Gastroesophageal sphincter (tissue), 4 donors: Measurements from ENCODE around the gene ABLIM2. TPM values are rescaled to one million over a fixed set of nuclear protein-coding genes. Genes with fewer than 3 reads are reported as not detected.

Experiments used
- ATAC-seq: fragments of 150-250 bp; one replicate; pipeline ENCODE4 v1.9.1; 2016; ENCODE audit warnings: mild to moderate bottlenecking, moderate library complexity
- H3K27ac ChIP-seq, 4 donors: fragments of 200-600 bp; sonication (generic) in 3 of 4; 1 replicate in 3 of 4; 2 replicates in 1 of 4; pipeline ENCODE4 v1.5.1; 2016 to 2019
- H3K27me3 ChIP-seq: fragments of 200-600 bp; sonication (generic); one replicate; pipeline ENCODE4 v1.5.1; 2019
- H3K36me3 ChIP-seq, 2 donors: fragments of 200-600 bp; sonication (generic); one replicate each; pipeline ENCODE4 v1.5.1; 2019; ENCODE audit warnings: control low read depth in 1 of 2
- H3K4me1 ChIP-seq, 3 donors: fragments of 200-600 bp; sonication (generic); 1 replicate in 2 of 3; 2 replicates in 1 of 3; pipeline ENCODE4 v1.5.1; 2016 to 2019; ENCODE audit warnings: control low read depth in 2 of 3
- H3K4me3 ChIP-seq, 2 donors: fragments of 200-600 bp; sonication (generic); one replicate each; pipeline ENCODE4 v1.5.1; 2019; ENCODE audit warnings: mild to moderate bottlenecking in 1 of 2, moderate library complexity in 1 of 2
- H3K9me3 ChIP-seq, 3 donors: fragments of 200-600 bp; sonication (generic); one replicate each; pipeline ENCODE4 v1.5.1; 2017 to 2019; ENCODE audit warnings: control low read depth in 2 of 3
- CTCF ChIP-seq, 4 experiments: fragments of 200-600 bp in 2 of 4; fragments of 450-650 bp in 2 of 4; sonication (generic) in 1 of 4; IDR thresholded peaks; one replicate each; pipeline ENCODE4 v1.5.1; 2017 to 2019; ENCODE audit warnings: antibody characterized with exemption in 4 of 4, mild to moderate bottlenecking in 2 of 4, moderate library complexity in 2 of 4
- EP300 ChIP-seq: sonication (generic); formaldehyde crosslinking; IDR thresholded peaks from one replicate; pipeline ENCODE4 v1.6.1; 2017; ENCODE audit warnings: antibody characterized with exemption, mild to moderate bottlenecking
- POLR2A ChIP-seq, 2 donors: fragments of 450-650 bp; IDR thresholded peaks; one replicate each; pipeline ENCODE4 v1.6.1; 2017; ENCODE audit warnings: antibody characterized with exemption in 2 of 2, mild to moderate bottlenecking in 2 of 2, moderate library complexity in 1 of 2
- POLR2AphosphoS5 ChIP-seq: sonication (generic); formaldehyde crosslinking; IDR thresholded peaks from one replicate; pipeline ENCODE4 v1.6.1; 2017; ENCODE audit warnings: antibody characterized with exemption
- WGBS, 2 donors: methylation state at CpG; one replicate each; pipeline ENCODE4 v1.1.5; 2018; ENCODE audit warnings: low coverage in 1 of 2; 5-methylcytosine and 5-hydroxymethylcytosine counted together
- total RNA-seq, 4 donors: library from RNA; depleted of rRNA; stranded (reverse); fragments of >200 nt; gene quantifications; one replicate each; pipeline ENCODE4 v1.1.0, GENCODE V29; 2016

The ABLIM2 gene
- total RNA-seq, 4 donors from 2014 or later, result 5.0 to 13.5 (median 8.0) TPM

DNA sequence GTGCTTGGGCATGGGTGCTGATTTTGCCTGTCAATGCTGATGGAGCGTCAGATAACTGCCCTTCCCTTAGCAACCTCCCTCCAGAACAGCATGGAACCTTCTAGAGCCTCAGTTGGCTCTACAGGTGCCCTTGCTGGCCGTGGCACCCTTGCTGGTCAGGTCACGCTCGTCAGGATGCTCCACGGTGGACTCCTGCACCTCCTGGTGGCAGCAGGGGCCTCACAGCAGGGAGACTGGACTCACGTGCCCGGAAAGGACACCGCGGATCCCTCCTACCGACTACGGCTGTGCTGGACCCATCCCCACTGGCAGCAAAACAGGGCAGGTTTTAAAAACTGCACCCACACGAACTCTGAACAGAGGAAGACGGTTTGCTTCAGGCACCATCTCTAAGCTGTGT is 136.8 kb downstream of the ABLIM2 start:
- Histone ChIP-seq H3K27ac (no peak overlapping the region), H3K4me3 (no peak overlapping the region), H3K27me3 (no peaks in the 10 kb centered on the region), H3K36me3 (peaks cover 0 to 20% of the 10 kb centered on the region in 2 donors), H3K9me3 (no peaks in the 10 kb centered on the region), H3K4me1 (no peaks in the 10 kb centered on the region)
- no peak for ATAC-seq
- no peak for TF ChIP-seq EP300
- TF ChIP-seq POLR2AphosphoS5, result no peak
- no peak for TF ChIP-seq POLR2A (IDR thresholded peaks at IDR 0.05)
- no peak for TF ChIP-seq CTCF (IDR thresholded peaks at IDR 0.05)
- 81 to 86% methylated on average over 4 of the region's 13 CpGs for WGBS, 2 donors

DNA sequence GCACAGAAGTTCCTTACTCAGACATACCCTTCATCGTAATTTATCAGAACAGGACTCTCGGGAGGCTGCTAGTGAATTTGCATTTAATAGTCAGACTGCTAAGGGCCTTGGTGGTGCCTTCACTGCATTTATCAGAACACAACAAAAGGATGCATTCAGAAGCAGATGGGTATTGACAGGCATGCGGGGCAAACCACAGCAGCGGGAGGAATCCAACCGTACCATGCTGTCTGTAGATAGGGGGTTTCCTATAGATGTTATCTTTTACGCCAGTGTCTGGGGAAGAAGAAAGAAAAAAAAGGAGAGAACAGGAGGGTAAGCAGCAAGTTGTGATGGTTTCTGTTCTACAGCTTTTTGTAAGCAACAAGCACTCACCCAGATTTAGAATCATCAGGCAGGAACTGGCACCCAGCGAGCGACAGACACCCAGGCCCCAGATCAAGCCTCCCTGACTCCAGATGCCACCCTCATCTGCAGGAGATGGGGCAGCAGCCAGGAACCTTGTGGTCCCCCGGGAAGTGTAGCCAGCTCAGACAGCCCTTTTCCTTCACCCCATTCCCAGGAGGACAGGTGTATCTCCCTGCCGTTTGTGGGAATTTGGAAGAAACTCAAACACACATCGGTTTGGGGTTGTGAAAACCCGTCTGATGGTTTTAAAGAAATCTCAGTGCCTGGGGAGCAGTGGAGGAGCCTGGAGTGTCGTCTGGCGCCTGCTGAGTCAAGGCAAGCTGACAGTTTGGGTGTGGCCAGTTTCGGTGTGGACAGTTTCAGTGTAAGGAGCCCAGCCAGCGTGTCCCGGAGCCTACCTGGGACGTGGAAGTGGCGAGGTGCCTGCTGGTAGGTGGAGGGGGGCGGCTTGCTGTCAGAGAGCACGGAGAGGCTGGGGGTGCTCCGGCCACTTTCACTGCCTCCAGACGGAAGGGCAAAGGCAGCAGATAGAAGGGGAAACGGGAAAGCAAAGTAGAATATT is 138.9 kb downstream of the ABLIM2 start:
- 57 to 86% methylated on average over 12 to 16 of the region's 24 CpGs for WGBS, 2 donors

DNA sequence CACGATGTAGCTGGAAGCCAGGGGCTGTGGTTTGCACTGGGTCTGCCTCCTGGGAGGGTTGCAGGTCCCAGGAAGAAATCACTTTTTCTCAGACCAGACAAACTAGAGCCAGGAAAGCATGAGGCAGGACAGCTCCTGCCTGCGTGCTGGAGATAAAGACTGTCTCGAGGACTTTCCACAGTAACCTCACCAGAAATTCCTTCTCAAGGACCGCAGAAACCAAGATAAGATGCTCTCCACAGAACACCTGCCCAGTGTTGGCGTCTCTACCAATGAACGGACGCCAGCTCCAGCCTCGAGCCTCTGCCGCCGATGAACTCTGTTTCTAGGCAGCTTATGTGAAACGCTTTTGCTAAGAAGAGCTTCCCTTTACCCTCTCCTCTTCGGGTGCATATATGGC is 142.1 kb downstream of the ABLIM2 start:
- WGBS, 2 donors, result 63 to 85% methylated on average over 5 to 10 of the region's 12 CpGs
- peaks cover 0 to 4% of the 10 kb centered on the region in 2 donors for H3K36me3 ChIP-seq

More for the DNA sequence above, 138.9 kb downstream of the ABLIM2 start:
- Histone ChIP-seq H3K9me3 (no peaks in the 10 kb centered on the region), H3K27ac (no peak overlapping the region), H3K4me1 (no peaks in the 10 kb centered on the region), H3K36me3 (peaks cover 0 to 4% of the 10 kb centered on the region in 2 donors), H3K4me3 (no peak overlapping the region), H3K27me3 (no peaks in the 10 kb centered on the region)
- TF ChIP-seq CTCF (IDR thresholded peaks at IDR 0.05), result no peak
- no peak for TF ChIP-seq POLR2A (IDR thresholded peaks at IDR 0.05)
- no peak for TF ChIP-seq EP300
- no peak for TF ChIP-seq POLR2AphosphoS5
- ATAC-seq, result no peak

DNA sequence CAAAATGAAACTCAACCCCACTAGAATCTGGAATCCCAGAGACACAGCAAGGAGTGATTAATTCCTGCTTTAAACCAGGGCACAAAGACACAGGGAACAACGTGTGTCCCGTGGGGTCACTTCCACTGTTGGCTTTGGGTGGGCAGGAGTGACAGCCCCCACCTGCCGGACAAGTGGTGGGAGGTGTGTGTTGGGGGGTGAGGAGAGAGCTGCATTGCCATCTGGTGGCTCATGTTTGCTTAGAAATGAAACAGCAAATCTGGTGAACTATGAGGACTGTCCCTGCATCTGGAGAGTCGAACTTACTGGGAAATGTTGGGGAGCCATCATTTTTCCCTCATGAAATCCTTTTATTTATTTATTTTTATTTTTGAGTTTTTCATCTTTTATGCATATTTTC is 143.1 kb downstream of the ABLIM2 start:
- no peaks in the 10 kb centered on the region for H3K9me3 ChIP-seq
- WGBS, 2 donors, result 27 to 33% methylated on average over 1 to 2 of the region's 4 CpGs
- no peaks in the 10 kb centered on the region for H3K27me3 ChIP-seq
- peaks cover 0 to 4% of the 10 kb centered on the region in 2 donors for H3K36me3 ChIP-seq
- TF ChIP-seq POLR2A (IDR thresholded peaks at IDR 0.05) (no peak), EP300 (no peak), CTCF (IDR thresholded peaks at IDR 0.05) (peak in 2 of 4 experiments; percentile 18 to 29), POLR2AphosphoS5 (no peak)
- H3K4me1 ChIP-seq, result peaks cover 0 to 7% (median 0%) of the 10 kb centered on the region in 3 donors
- H3K4me3 ChIP-seq, result no peak overlapping the region
- no peak for ATAC-seq
- no peak overlapping the region for H3K27ac ChIP-seq

More for the DNA sequence above, 142.1 kb downstream of the ABLIM2 start:
- Histone ChIP-seq H3K27ac (no peak overlapping the region), H3K9me3 (no peaks in the 10 kb centered on the region), H3K27me3 (no peaks in the 10 kb centered on the region), H3K4me3 (no peak overlapping the region), H3K4me1 (no peaks in the 10 kb centered on the region)
- no peak for TF ChIP-seq EP300
- no peak for TF ChIP-seq POLR2A (IDR thresholded peaks at IDR 0.05)
- ATAC-seq, result no peak

- WGBS, 2 donors, result 93 to 100% methylated on average over 1 to 5 of the region's 10 CpGs
- TF ChIP-seq EP300 (no peak), POLR2AphosphoS5 (no peak), CTCF (IDR thresholded peaks at IDR 0.05) (no peak), POLR2A (IDR thresholded peaks at IDR 0.05) (no peak)
- Histone ChIP-seq H3K27me3 (no peaks in the 10 kb centered on the region), H3K36me3 (no peaks in the 10 kb centered on the region), H3K4me1 (peaks cover 0 to 11% (median 0%) of the 10 kb centered on the region in 3 donors), H3K9me3 (no peaks in the 10 kb centered on the region), H3K27ac (no peak overlapping the region), H3K4me3 (no peak overlapping the region)
- ATAC-seq, result no peak
Measured at GRCh38 chr4:8013976-8014726, 144.5 kb downstream of the ABLIM2 start.
